BE2C (cell line): Measurements from ENCODE around the gene CSKMT.

Experiments
- DNase-seq: peaks from one replicate; pipeline ENCODE4 v3.0.0-alpha.2; 2020
- H3K27me3 ChIP-seq: fragments of 250-450 bp; sonication (Bioruptor Pico); 2 replicates; pipeline ENCODE4 v1.5.1; 2020; ENCODE audit warnings: mild to moderate bottlenecking
- H3K36me3 ChIP-seq: fragments of 250-450 bp; sonication (Bioruptor Pico); 2 replicates; pipeline ENCODE4 v1.5.1; 2020; ENCODE audit warnings: mild to moderate bottlenecking
- H3K4me1 ChIP-seq: fragments of 250-450 bp; sonication (Bioruptor Pico); 2 replicates; pipeline ENCODE4 v1.5.1; 2020
- H3K4me3 ChIP-seq: 2 replicates; pipeline ENCODE4 v1.5.1; 2011; ENCODE audit warnings: low read depth, low read length
- H3K9me3 ChIP-seq: fragments of 250-450 bp; sonication (Bioruptor Pico); 2 replicates; pipeline ENCODE4 v1.5.1; 2020
- CTCF ChIP-seq: IDR thresholded peaks from 2 replicates; pipeline ENCODE4 v1.5.1; 2012; ENCODE audit warnings: mild to moderate bottlenecking, low read depth, low read length

Gene CSKMT

GRCh38 chr11:62713343-62713742 is 48.2 kb downstream of the CSKMT start:
- Histone ChIP-seq H3K4me3 (no peak overlapping the region), H3K27me3 (no peaks in the 10 kb centered on the region), H3K36me3 (peaks cover 47% of the 10 kb centered on the region), H3K4me1 (peaks cover 5% of the 10 kb centered on the region; the same call in 1 of the 2 replicates), H3K9me3 (no peaks in the 10 kb centered on the region)
- DNase-seq, result no peak
- TF ChIP-seq CTCF, result no peak

- Histone ChIP-seq H3K9me3 (no peaks in the 10 kb centered on the region), H3K4me3 (no peak overlapping the region), H3K4me1 (no peaks in the 10 kb centered on the region), H3K27me3 (no peaks in the 10 kb centered on the region), H3K36me3 (peaks cover 53% of the 10 kb centered on the region)
- DNase-seq, result no peak
- no peak for TF ChIP-seq CTCF
Observed at GRCh38 chr11:62715150-62716130, 50.3 kb downstream of the CSKMT start.

- H3K4me1 ChIP-seq, result no peaks in the 10 kb centered on the region
- no peak for TF ChIP-seq CTCF
- no peaks in the 10 kb centered on the region for H3K9me3 ChIP-seq
- no peak for DNase-seq
- H3K4me3 ChIP-seq, result no peak overlapping the region
- H3K36me3 ChIP-seq, result peaks cover 55% of the 10 kb centered on the region
- H3K27me3 ChIP-seq, result no peaks in the 10 kb centered on the region
Observed at GRCh38 chr11:62716206-62716605, 51.1 kb downstream of the CSKMT start.

- H3K4me3 ChIP-seq, result no peak overlapping the region
- no peak for TF ChIP-seq CTCF
- no peak for DNase-seq
- peaks cover 54% of the 10 kb centered on the region for H3K36me3 ChIP-seq
- H3K27me3 ChIP-seq, result no peaks in the 10 kb centered on the region
- no peaks in the 10 kb centered on the region for H3K4me1 ChIP-seq
- no peaks in the 10 kb centered on the region for H3K9me3 ChIP-seq
Observed at GRCh38 chr11:62716816-62717215, 51.7 kb downstream of the CSKMT start.
